Choroid plexus epithelial cell (primary cell): ENCODE data around the gene IDS.

Source experiments
- DNase-seq: peaks from one replicate; pipeline ENCODE4 v3.0.0-alpha.2; 2010; ENCODE audit warnings: low read depth
- H3K4me3 ChIP-seq: 2 replicates; pipeline ENCODE4 v1.5.1; 2011; ENCODE audit warnings: low read depth, mild to moderate bottlenecking, control low read depth, low read length, moderate library complexity
- TF ChIP-seq, protein P1 (sequence below): conservative IDR thresholded peaks from 2 replicates; pipeline ENCODE4 v1.5.1; 2011; ENCODE audit warnings: low read depth, mild to moderate bottlenecking, control low read depth, inconsistent platforms, low read length, moderate library complexity

The IDS gene

DNA sequence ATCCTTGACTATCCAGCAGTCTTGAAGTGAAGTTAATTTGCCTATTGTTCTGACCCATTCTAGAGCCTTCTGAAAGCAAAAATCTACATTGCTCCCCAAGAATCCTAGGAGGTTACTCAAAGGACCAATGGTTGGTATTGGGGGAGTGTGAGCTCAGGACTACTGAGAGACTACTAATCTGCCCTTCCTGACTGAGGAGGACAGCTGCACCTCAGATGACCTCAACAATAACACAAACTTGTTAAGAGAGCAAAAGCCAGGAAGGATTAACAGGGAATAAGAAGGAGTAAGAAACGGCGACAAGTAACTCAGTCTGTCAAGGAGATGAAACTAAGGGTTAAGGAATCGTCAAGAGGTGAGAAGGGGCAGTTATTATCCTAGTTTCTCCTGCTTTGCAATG is 43.4 kb downstream of the IDS start:
- TF ChIP-seq, protein P1, sequence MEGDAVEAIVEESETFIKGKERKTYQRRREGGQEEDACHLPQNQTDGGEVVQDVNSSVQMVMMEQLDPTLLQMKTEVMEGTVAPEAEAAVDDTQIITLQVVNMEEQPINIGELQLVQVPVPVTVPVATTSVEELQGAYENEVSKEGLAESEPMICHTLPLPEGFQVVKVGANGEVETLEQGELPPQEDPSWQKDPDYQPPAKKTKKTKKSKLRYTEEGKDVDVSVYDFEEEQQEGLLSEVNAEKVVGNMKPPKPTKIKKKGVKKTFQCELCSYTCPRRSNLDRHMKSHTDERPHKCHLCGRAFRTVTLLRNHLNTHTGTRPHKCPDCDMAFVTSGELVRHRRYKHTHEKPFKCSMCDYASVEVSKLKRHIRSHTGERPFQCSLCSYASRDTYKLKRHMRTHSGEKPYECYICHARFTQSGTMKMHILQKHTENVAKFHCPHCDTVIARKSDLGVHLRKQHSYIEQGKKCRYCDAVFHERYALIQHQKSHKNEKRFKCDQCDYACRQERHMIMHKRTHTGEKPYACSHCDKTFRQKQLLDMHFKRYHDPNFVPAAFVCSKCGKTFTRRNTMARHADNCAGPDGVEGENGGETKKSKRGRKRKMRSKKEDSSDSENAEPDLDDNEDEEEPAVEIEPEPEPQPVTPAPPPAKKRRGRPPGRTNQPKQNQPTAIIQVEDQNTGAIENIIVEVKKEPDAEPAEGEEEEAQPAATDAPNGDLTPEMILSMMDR: no peak
- no peak for DNase-seq
- H3K4me3 ChIP-seq: no peak overlapping the region

DNA sequence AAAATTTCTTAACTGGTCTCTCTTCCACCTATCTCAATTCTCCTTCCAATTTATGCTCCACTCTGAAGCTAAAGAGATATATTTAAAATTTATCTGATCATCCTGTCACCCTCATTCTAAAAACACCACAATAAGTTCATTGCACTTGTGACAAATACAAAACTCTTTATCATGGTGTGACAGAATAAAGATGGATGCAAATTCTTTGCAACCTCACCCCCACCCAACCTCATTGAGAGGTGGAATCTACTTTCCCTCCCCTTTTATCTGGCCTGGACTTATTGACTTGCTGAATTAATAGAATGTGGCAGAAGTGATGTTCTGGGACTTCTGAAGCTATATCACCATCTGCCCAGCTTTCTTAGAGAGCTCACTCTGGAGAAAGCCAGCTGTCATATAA is 46.5 kb downstream of the IDS start:
- TF ChIP-seq, protein P1: no peak
- no peak overlapping the region for H3K4me3 ChIP-seq
- DNase-seq: no peak

DNA sequence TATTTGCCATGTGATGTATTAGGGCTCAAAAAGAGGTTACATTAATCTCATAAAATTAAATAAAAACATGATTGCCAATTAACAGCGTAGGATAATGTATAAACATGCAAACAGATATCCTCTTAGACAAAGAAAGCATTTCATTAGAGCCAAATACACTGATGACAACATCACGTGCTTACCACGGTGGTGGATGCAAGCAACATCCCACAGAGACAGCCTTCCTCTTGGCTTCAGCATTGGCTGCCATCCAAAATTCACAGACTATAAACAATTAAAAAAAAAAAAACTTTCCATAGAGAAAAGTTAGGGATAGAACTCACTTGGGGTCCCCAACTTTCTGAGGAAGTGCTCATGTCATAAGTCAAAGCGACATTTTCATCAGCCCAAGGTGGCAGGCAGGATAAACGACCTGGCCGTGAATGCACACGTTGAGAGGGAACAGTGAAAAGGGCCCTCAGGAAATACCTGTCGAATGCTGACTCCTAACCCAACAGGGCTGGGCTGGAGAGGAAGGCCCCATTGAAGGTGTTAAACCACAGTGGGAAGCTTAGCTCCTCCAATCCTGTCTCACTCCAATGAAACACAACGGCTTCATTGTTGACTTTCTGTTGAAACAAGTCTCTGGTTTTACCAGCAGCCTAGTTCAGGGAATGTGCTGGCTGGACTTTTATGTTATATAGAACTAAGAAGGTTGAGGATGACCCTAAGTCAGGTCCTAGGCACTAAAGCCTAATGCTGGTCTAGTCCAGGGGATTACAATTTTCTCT is 48.4 kb downstream of the IDS start:
- peak; percentile 14 for DNase-seq
- TF ChIP-seq, protein P1: no peak
- H3K4me3 ChIP-seq: no peak overlapping the region

DNA sequence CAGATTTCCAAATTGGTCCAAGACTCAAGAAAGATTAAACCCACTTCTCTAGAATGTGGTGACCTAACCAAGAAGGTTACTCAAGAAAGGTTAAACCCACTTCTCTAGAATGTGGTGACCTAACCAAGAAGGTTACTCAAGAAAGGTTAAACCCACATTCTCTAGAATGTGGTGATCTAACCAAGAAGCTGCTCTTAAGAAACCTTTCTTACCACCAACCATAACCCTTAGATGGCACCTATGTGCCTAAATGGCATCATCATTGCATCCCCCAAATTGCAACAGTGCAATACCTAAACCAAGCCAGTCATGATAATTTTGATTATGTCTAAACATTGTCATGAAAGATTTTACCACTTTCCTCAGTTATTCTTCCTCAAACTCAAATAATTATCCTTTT is 49.2 kb downstream of the IDS start:
- no peak for DNase-seq
- no peak overlapping the region for H3K4me3 ChIP-seq
- TF ChIP-seq, protein P1: no peak

DNA sequence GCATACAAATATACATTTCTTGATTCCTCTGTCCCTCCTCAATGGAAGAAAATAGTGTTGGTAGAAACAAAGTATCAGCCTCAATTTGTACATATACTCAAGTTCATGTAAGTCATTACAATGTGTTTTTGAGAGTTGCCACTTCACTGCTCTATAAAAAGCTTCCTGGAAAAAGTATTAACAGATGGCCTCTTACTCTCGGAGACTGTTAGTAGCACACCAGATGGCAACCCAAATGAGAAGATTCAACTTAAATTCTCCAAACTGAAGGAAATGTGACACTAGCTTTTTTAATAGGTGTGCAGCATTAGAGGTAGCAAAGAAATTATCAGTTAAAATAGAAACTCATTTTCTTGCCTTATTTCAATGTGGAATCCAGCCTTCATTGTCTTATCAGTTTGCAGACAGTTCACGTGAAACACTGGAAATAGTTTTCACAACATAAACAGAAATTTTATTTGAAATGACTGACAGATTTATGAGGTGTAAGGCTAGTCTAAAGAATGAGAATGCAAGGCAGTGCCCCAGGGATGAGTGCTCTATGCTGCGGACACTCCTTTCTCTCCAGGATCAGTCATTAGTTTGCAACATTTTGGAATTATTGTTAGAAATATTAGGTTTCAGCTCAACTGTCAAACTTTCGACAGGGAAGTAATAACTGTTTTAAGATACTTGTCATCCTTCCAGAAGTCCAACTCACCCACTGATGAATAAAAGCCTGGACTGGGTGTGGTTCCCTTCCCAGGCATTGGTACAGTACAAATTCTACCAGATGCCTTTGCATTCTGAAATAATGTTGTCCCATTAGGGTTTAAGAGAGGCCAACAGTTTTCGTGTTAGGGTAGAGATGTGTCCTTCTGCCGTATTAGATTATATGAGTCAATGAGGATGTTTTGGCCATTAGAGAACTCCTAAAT is 50.9 kb downstream of the IDS start:
- no peak for DNase-seq
- TF ChIP-seq, protein P1: no peak
- no peak overlapping the region for H3K4me3 ChIP-seq

DNA sequence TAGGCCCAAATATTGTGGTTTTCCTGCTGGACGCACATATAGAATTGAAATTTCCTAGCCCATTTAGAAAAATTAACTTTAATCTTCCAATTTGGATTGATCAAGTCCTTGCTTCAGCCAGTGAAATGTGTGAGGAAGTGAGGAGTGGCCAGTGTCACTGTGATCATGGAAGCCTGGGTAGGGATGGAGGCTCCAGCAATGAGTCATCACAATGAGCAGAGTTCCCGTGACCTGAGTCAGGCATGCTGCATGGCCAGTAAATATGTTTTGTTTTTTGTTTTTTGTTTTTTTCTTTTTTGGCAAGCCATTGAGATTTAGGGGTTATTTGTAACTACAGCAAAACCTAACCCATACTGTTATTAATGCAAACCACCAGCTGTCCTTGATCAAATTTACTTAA is 52.1 kb downstream of the IDS start:
- no peak overlapping the region for H3K4me3 ChIP-seq
- TF ChIP-seq, protein P1: no peak
- DNase-seq: peak; percentile 46
